ELR (cell line): ENCODE data around the gene UTS2.

Experiments
- DNase-seq: peaks from one replicate; pipeline ENCODE4 v3.0.0-alpha.2; 2015; ENCODE audit warnings: low read depth

Gene UTS2

GRCh38 chr1:7862211-7863060 is 9.6 kb upstream of the UTS2 start:
- DNase-seq, result no peak

GRCh38 chr1:7861452-7861851 is 8.6 kb upstream of the UTS2 start:
- DNase-seq, result no peak

- DNase-seq, result no peak
These were observed 7.3 kb upstream of the UTS2 start for GRCh38 chr1:7860130-7860529.

DNA sequence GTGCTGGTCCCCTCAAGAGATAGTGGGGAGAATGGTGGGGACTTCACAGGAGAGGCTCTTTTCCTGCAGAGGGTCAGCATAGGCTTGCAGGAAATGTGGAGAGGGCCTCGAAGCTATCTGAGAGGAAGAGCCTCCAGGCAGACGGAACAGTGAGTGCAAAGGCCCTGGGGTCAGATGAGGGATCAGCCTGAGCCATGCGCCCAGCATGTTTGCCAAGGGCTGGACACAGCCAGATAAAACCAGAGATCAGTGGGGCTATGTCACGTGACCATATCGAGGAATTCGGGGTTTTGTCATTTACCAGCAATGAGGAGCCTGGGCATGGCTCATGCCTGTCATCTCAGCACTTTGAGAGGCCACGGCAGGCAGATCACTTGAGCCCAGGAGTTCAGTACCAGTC is 6.5 kb upstream of the UTS2 start:
- DNase-seq, result no peak

DNA sequence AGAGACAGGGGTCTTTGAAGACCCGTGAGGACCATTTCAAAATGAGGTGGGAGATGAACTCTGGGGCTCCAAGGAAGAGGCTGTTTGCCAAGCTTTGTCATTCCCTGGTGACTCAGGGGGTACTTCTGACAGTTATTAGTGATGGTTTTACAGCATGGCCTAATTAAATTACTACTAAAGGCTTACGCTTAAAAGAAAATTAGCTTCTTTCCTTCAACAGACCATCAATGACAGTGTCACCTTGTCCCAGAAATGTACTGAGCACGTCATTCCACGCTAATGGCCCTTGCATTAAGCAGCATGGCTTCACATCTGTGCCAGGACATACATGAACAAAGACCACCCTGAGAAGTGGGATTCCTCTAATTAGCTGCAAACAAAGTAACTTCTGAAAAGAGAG is 5.1 kb upstream of the UTS2 start:
- DNase-seq, result no peak

DNA sequence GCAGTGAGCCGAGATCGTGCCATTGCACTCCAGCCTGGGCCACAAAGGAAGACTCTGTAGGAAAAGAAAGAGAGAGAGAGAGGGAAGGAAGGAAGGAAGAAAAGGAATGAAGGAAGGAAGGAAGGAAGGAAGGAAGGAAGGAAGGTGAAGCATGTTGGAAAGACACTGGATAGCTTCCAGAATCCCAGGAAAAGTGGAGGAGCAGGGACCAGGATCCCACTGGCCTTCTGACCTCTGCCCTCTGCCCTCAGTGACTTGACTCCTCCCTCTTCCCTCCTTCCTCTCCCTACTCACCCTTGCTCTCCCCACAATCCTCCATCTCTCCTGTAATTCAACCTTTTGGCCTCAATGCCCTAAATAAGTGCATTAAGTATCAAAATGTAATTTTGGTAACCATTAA is 4.1 kb upstream of the UTS2 start:
- DNase-seq, result no peak

DNA sequence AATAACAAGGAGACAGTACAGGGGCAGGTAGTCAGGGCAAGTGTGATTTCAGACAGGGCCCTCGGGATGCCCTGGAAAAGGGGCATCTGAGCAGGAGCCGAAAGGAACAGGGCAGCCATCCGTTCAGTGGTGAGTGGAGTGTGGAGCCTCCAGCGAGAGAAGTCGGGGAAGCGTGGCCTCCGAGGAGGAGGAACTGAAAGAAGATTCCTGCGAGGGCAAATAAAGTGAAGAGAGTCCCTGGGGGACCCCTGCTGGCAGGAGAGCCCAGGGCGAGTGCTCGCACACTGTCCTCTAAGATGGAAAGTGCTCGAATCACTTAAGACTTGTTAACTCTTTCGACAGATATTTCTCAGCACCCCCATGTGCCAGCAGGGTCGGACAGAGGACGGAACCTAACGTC is 3.5 kb upstream of the UTS2 start:
- no peak for DNase-seq

DNA sequence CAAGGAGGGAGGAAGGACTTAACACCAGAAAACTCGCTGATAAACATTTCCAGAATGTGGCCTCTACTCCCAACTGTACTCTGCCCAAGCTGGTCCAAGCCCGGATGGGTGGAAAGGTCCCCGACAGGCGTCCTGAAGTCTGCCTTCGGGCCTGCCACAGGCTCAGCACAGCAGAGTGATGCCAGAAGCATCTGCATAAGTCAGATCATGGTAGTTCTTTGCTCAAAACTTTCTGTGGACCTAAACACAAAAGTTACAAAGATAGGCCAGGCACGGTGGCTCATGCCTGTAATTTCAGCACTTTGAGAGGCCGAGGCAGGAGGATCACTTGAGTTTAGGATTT is 790 bp upstream of the UTS2 start:
- no peak for DNase-seq

GRCh38 chr1:7850786-7851185 is 2.1 kb downstream of the UTS2 start:
- no peak for DNase-seq

- DNase-seq, result peak; percentile 46
These were observed 5.3 kb downstream of the UTS2 start for GRCh38 chr1:7847599-7847998.

DNA sequence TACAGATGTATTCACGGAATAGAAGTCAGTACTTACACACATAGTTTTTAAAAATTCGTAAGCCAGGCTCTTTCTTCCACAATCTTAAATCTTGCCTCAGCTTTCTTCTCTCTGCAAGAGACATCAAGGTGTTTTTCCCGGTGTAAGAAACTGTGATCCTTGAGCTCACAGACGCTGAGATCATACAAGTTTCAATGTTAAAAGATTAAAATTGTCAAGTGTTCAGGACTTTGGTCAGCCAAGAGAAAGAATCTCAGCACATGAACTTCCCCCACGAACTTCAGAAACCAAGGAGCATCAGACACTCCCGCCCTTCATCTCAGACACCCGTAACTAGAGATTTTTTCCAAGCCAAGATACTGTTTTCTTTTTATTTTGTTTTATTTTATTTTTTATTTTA is 6.2 kb downstream of the UTS2 start:
- no peak for DNase-seq

DNA sequence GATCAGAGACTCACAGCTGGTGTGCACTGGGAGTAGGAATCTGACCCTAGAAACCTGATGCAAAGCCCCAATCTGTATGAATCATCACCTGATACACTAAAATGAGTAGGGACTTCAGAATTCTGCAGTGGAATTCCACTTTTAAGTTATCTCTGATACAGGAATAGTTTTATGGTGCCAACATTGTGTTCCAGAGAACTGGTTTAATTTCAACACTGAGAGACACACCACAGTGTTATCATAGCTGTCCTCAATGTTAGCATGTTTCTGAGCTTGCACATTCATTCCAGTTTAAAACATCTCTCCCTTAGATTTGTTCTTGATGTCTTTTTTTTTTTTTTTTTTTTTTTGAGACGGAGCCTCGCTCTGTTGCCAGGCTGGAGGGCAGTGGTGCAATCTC is 7.1 kb downstream of the UTS2 start:
- peak; percentile 4 for DNase-seq

DNA sequence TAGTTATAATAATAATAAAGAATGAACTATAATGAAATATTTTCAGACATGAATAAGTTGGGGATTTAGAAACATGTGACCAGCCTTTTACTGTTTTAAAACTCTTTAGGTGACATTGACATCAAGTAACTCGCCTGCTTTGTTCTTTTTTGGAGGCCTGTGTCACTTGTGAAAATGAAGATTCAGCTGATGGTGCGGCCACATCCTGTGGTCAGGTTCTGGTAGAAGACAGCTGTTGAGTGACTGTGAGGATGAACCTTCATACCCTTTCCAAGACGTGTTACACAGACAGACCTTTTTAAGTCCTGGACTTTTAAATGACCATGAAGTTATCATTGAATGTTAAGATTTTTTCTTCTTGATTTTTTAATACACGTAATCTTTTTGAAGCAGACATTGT is 10.3 kb downstream of the UTS2 start:
- no peak for DNase-seq

DNA sequence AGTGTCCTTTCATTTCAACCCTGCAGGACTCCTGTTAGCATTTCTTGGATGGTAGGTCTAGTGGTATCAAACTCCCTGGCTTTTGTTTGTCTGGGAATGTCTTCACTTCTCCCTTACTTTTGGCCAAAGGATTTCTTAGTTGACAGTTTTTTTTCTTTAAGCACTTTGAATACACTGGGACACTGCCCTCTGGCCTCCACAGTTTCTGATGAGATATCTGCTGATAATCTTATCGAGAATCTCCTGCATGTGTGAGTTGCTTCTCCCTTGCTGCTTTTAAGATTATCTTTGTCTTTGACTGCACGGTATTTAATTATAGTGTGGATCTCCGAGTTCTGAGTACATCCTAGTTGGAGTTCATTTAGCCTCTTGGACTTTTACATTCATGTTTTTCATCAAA is 13.3 kb downstream of the UTS2 start:
- DNase-seq, result no peak

DNA sequence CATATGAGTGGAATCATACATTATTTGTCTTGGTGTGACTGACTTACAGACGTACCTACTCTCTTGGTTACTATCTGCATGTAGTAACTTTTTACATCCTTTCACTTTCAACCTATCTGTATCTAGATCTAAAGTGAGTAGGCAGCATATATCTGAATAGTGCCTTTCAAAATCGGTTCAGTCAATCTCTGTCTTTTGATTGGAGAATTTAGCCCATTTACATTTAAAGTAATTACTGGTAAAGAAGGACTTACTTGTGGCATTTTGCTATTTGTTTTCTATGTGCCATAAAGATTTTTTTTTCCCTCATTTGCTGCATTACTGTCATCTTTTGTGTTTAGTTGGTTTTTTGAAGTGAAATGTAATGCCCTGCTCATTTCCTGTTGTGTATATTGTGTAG is 14.2 kb downstream of the UTS2 start:
- DNase-seq, result no peak

GRCh38 chr1:7833035-7833434 is 19.8 kb downstream of the UTS2 start:
- no peak for DNase-seq

- DNase-seq, result no peak
These were observed 21.4 kb downstream of the UTS2 start for GRCh38 chr1:7831458-7831857.

- DNase-seq, result no peak
These were observed 25.5 kb downstream of the UTS2 start for GRCh38 chr1:7827126-7827955.

DNA sequence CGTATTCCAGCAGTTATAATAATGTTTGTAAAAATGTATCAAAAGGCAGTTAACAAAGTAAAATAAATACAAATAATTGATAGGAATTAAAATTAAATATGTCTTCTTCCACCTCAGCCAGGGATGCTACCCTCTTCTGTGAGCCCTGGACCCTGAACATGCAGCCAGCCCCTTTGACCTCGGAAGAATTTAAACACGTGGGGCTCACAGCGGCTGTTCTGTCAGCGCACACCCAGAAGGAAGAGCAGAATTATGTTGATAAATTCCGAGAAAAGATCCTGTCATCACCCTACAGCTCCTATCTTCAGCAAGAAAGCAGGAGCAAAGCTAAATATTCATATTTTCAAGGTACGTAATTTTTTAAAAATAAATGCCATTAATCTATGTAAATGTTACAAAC is 26.5 kb downstream of the UTS2 start:
- DNase-seq, result no peak

DNA sequence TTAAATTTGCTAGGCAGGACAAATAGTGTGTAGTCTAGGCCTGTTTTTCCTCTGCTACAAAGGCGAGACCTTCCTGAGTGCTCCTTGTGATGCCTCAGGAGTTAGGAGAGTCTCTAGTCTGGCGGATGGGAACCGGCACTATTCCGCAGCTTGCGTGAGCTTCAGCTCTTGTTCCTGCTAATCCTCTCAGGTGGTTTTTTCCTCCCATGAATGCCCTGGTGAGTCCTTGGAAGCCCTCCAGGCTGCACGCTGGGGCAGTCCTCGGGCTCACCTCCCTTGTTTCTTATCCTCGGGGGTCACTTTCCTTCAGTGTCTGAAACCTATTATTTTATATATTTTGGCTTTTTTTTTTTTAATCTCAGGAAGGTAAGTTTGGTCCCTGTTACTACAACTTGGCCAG is 28.2 kb downstream of the UTS2 start:
- DNase-seq, result no peak

- no peak for DNase-seq
These were observed 31.6 kb downstream of the UTS2 start for GRCh38 chr1:7821282-7821681.

GRCh38 chr1:7813677-7814373 is 39.0 kb downstream of the UTS2 start:
- DNase-seq, result no peak

DNA sequence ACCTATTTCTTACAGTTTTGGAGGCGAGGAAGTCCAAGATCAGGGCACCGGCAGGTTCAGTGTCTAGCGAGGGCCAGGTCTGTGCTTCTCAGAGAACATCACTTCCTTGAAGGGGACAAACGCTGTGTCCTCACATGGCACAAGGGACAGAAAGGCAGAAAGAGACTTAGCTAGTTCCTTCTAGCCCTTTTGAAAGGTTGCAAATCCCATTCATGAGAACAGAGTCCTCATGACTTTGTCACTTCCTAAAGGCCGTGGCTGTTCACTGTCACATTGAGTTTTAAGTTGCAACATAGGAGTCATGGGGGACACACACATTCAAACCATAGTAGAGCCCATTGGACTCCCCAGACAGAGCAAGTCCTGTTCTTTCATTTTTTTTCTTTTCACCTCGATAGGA is 41.4 kb downstream of the UTS2 start:
- no peak for DNase-seq
